ENCODE results near the gene RUVBL1.

GRCh38 chr3:128131897-128132646 lies 8.5 kb upstream of the RUVBL1 start:
- TF ChIP-seq EZH2 (IDR thresholded peaks at IDR 0.05; ENCODE audit: insufficient read depth, poor library complexity, severe bottlenecking) (no peak), EZH2phosphoT487 (IDR thresholded peaks at IDR 0.05; ENCODE audit: insufficient read depth, low read depth) (no peak)
